ENCODE measurements around the gene EFCC1. TPM values are rescaled to one million over a fixed set of nuclear protein-coding genes. Genes with fewer than 3 reads are reported as not detected.
A peak's percentile ranks its signal among the peaks of the same experiment; 100 is the strongest.

Gene EFCC1
- total RNA-seq, 4 donors from 2014 or later: 0.22 to 2.1 (median 1.9) TPM

DNA sequence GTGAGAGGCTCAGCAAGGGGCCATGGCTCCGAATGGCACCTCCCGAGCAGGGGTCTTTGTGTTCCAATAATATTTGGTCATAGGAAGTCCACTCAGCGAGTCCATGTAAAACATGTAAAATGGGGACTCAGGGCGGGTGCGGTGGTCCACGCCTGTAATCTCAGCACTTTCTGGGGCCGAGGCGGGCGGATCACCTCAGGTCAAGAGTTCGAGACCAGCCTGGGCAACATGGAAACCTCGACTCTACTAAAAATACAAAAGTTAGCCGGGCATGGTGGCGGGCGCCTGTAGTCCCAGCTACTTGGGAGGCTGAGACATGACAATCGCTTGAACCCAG lies 26.4 kb downstream of the EFCC1 start:
- DNase-seq (ENCODE audit: low spot score in 2 of 2): no peak
- Histone ChIP-seq H3K27me3 (no peaks in the 10 kb centered on the region), H3K4me1 (peaks cover 0 to 16% (median 6%) of the 10 kb centered on the region in 4 donors), H3K4me3 (peak overlapping the region; percentile 20 to 49 (median 34)), H3K9me3 (peaks cover 0 to 7% (median 0%) of the 10 kb centered on the region in 4 donors), H3K27ac (peak overlapping the region in 1 of 4 donors; percentile 5), H3K36me3 (no peaks in the 10 kb centered on the region)
- WGBS, 2 donors: 87 to 95% methylated on average over 12 to 15 of the region's 15 CpGs
- no peak for TF ChIP-seq EP300 (IDR thresholded peaks at IDR 0.05)
- TF ChIP-seq, protein P1, sequence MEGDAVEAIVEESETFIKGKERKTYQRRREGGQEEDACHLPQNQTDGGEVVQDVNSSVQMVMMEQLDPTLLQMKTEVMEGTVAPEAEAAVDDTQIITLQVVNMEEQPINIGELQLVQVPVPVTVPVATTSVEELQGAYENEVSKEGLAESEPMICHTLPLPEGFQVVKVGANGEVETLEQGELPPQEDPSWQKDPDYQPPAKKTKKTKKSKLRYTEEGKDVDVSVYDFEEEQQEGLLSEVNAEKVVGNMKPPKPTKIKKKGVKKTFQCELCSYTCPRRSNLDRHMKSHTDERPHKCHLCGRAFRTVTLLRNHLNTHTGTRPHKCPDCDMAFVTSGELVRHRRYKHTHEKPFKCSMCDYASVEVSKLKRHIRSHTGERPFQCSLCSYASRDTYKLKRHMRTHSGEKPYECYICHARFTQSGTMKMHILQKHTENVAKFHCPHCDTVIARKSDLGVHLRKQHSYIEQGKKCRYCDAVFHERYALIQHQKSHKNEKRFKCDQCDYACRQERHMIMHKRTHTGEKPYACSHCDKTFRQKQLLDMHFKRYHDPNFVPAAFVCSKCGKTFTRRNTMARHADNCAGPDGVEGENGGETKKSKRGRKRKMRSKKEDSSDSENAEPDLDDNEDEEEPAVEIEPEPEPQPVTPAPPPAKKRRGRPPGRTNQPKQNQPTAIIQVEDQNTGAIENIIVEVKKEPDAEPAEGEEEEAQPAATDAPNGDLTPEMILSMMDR (IDR thresholded peaks at IDR 0.05): no peak
- TF ChIP-seq POLR2A (IDR thresholded peaks at IDR 0.05): no peak

DNA sequence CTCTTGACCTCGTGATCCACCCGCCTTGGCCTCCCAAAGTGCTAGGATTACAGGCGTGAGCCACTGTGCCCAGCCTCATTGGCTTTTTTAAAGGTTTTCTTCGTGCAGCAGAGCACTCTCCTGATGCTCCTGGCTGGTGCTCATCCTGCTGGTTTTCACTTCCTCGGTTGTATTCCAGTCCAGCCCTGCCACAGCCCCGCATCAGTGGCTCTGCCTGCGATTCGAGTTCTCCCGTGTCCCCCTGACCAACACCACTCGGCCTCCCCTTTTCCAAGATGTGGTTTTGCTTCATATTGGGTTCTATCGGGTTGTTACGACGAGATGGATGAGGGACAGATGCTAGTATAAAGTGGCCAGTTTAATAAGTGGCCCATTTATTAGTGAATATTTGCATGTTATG lies 27.8 kb downstream of the EFCC1 start:
- 87 to 91% methylated on average over 13 of the region's 13 CpGs for WGBS, 2 donors
- peaks cover 0 to 15% (median 6%) of the 10 kb centered on the region in 4 donors for H3K4me1 ChIP-seq
- peaks cover 0 to 7% (median 0%) of the 10 kb centered on the region in 4 donors for H3K9me3 ChIP-seq
- TF ChIP-seq, protein P1 (IDR thresholded peaks at IDR 0.05): no peak
- no peak for TF ChIP-seq POLR2A (IDR thresholded peaks at IDR 0.05)
- no peak for TF ChIP-seq EP300 (IDR thresholded peaks at IDR 0.05)
- no peaks in the 10 kb centered on the region for H3K36me3 ChIP-seq
- no peak overlapping the region for H3K27ac ChIP-seq
- no peak overlapping the region for H3K4me3 ChIP-seq
- no peak for DNase-seq (ENCODE audit: low spot score in 2 of 2)
- no peaks in the 10 kb centered on the region for H3K27me3 ChIP-seq

DNA sequence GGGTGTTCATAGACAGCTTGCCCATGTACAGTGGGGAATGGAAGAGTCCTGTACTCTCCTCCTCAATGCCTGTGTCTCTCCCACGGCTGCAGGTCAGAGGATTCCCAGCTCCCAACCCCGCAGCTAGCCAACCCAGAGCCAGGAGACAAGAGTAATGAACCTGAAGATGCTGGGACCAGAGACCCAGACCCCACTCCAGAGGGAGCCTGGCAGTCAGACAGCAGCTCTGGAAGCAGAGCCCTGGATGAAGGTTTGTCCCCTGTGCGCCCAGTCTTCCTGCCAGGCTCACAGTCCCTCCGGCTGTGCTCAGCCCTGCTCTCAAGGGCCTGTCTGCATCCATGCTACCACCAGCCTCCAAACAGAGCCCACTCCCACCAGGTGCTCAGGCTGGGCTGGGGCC lies 29.5 kb downstream of the EFCC1 start:
- no peak overlapping the region for H3K27ac ChIP-seq
- H3K36me3 ChIP-seq: no peaks in the 10 kb centered on the region
- TF ChIP-seq POLR2A (IDR thresholded peaks at IDR 0.05): no peak
- TF ChIP-seq, protein P1 (IDR thresholded peaks at IDR 0.05): no peak
- TF ChIP-seq EP300 (IDR thresholded peaks at IDR 0.05): no peak
- H3K4me3 ChIP-seq: no peak overlapping the region
- no peaks in the 10 kb centered on the region for H3K27me3 ChIP-seq
- H3K9me3 ChIP-seq: peaks cover 0 to 7% (median 0%) of the 10 kb centered on the region in 4 donors
- H3K4me1 ChIP-seq: peaks cover 0 to 15% (median 6%) of the 10 kb centered on the region in 4 donors
- DNase-seq (ENCODE audit: low spot score in 2 of 2): no peak
- 90 to 100% methylated on average over 3 to 4 of the region's 4 CpGs for WGBS, 2 donors

DNA sequence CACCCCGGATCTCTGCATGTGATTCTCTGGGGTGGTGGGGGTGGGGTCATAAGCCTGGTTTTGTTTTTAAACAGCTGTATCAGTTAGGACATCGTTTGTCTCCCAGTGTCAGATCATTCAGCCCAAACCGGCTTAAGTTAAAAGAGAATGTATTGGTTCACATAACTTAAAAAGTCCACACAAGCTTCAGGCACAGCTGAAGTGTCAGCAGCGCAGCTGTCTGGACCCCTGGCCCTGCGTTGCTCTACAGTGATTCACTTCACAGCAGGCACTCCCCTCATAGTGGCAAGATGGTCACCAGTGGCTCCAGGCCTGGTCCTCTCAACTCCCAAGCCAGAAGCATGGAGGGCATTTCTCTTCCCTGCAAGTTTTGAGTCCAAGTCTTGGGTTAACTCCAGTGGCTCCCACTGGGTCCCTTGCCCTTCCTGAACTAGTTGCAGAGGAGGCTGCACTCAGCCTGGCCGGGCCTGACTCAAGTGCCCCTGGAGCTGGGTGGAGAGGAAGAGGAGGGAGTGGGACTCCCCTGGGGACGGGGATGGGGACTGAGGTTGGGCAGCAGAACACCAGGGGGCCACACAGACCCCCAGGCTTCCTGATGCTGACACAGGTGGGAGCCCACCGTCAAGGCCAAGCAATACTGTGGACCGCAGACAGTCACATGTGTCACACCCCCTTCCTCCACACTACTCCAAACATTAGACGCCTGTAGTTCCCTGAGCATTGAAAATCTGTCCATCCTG lies 30.5 kb downstream of the EFCC1 start:
- Histone ChIP-seq H3K27me3 (no peaks in the 10 kb centered on the region), H3K4me1 (peaks cover 0 to 8% (median 1%) of the 10 kb centered on the region in 4 donors), H3K4me3 (no peak overlapping the region), H3K36me3 (no peaks in the 10 kb centered on the region), H3K27ac (no peak overlapping the region), H3K9me3 (peaks cover 0 to 7% (median 0%) of the 10 kb centered on the region in 4 donors)
- no peak for DNase-seq (ENCODE audit: low spot score in 2 of 2)
- no peak for TF ChIP-seq EP300 (IDR thresholded peaks at IDR 0.05)
- TF ChIP-seq, protein P1 (IDR thresholded peaks at IDR 0.05): no peak
- TF ChIP-seq POLR2A (IDR thresholded peaks at IDR 0.05): no peak
- WGBS, 2 donors: 75 to 77% methylated on average over 9 of the region's 10 CpGs

DNA sequence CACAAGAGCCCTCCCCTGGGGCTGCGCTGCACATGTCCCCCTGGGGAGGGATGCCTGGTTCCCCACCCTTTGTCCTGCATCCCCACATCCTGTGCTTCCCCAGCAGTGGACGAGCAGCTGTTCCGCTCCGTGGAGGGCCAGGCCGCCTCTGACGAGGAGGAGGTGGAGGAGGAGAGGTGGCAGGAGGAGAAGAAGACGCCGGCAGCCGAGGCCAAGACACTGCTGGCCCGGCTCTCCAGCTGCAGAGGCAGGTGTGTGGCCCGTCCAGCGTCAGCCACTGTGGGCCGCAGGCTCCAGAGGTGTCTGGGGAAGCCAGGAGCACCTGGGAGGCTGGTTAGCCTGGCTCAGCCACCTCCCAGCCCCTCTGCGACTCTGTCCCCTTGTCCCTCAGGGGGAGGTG lies 31.6 kb downstream of the EFCC1 start:
- H3K4me1 ChIP-seq: no peaks in the 10 kb centered on the region
- peaks cover 0 to 7% (median 0%) of the 10 kb centered on the region in 4 donors for H3K9me3 ChIP-seq
- TF ChIP-seq POLR2A (IDR thresholded peaks at IDR 0.05) (no peak), EP300 (IDR thresholded peaks at IDR 0.05) (no peak)
- TF ChIP-seq, protein P1 (IDR thresholded peaks at IDR 0.05): no peak
- H3K4me3 ChIP-seq: no peak overlapping the region
- no peak for DNase-seq (ENCODE audit: low spot score in 2 of 2)
- no peaks in the 10 kb centered on the region for H3K27me3 ChIP-seq
- no peak overlapping the region for H3K27ac ChIP-seq
- no peaks in the 10 kb centered on the region for H3K36me3 ChIP-seq
- 66 to 74% methylated on average over 14 of the region's 14 CpGs for WGBS, 2 donors

Data from tibial nerve (tissue), 4 donors.